ENCODE measurements around the gene HACD2. TPM values are rescaled to one million over a fixed set of nuclear protein-coding genes. Genes with fewer than 3 reads are reported as not detected.

The HACD2 gene
- polyA plus RNA-seq, 3 donors = 12.9 to 17.1 (median 15.1) TPM

DNA sequence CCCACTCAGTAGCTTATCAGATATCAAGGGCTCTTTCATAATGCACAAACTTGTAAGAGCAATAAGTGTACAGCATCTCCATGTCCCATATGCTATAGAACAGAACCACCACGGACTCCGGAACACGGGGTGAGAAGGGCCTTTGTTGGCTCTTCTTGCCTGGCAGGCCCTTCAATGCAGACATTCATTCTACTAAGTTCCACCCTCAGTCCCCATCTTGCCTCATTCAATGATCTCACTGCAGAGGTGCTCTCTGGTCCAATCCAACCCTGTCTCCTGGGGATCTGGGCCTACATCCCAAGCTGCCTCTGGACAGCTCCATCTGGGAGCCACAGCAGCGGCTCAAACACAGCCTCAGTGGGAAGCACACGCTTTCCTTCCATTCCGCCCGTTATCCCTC lies 16.8 kb downstream of the HACD2 start:
- 91% methylated on average over 7 of the region's 7 CpGs for WGBS (ENCODE audit: insufficient coverage)
- Mint-ChIP-seq H3K9me3 (no peaks in the 10 kb centered on the region), H3K27ac (no peak overlapping the region)

DNA sequence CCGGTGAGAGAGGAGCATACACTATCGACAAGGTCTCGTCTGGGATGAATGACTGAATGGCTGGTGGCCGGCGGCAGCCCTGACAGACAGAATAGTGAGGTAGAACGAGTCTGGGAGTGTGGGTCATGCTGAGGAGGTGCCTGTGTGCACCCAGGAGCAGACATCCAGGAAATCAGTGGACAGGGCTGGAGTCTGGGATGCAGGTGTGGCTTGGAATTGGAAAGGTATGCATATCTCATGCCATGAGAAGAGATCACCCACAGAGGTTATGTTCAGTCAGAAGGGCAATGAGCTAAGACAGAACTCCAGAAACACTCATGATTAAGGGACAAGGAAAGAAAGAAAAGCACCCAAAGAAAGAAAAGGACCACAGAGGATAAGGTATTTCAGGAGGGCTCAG lies 20.8 kb downstream of the HACD2 start:
- no peaks in the 10 kb centered on the region for H3K9me3 Mint-ChIP-seq
- peaks cover 3% of the 10 kb centered on the region for H4K20me1 ChIP-seq (ENCODE audit: insufficient read depth, low read length)
- H3K9ac ChIP-seq (ENCODE audit: insufficient read depth, low read length, poor library complexity, severe bottlenecking) = no peak overlapping the region
- peaks cover 38 to 45% of the 10 kb centered on the region in 2 donors for H3K36me3 Mint-ChIP-seq
- no peaks in the 10 kb centered on the region for H3K79me2 ChIP-seq (ENCODE audit: insufficient read depth, low read length)
- peaks cover 0 to 1% (median 0%) of the 10 kb centered on the region in 3 donors for H3K27me3 Mint-ChIP-seq (ENCODE audit: low read depth in 3 of 3)
- H3K4me1 ChIP-seq (ENCODE audit: control insufficient read depth in 1 of 2, insufficient read depth in 2 of 2, low read length in 2 of 2) = no peaks in the 10 kb centered on the region
- H3K27ac ChIP-seq (ENCODE audit: low read depth in 1 of 2, low read length in 2 of 2) = no peak overlapping the region
- no peak overlapping the region for H3K4me2 ChIP-seq (replicated peaks; ENCODE audit: extremely low read depth, low read length, poor library complexity, severe bottlenecking)
- WGBS (ENCODE audit: insufficient coverage) = 97% methylated on average over 6 of the region's 6 CpGs
- intact Hi-C loops (cut with micrococcal nuclease) = no loop called here
- no peaks in the 10 kb centered on the region for H3K27me3 ChIP-seq (ENCODE audit: control insufficient read depth in 2 of 2, insufficient read depth in 2 of 2, low read length in 2 of 2)
- peaks cover 2% of the 10 kb centered on the region for H3K4me1 Mint-ChIP-seq
- TF ChIP-seq, protein P1, sequence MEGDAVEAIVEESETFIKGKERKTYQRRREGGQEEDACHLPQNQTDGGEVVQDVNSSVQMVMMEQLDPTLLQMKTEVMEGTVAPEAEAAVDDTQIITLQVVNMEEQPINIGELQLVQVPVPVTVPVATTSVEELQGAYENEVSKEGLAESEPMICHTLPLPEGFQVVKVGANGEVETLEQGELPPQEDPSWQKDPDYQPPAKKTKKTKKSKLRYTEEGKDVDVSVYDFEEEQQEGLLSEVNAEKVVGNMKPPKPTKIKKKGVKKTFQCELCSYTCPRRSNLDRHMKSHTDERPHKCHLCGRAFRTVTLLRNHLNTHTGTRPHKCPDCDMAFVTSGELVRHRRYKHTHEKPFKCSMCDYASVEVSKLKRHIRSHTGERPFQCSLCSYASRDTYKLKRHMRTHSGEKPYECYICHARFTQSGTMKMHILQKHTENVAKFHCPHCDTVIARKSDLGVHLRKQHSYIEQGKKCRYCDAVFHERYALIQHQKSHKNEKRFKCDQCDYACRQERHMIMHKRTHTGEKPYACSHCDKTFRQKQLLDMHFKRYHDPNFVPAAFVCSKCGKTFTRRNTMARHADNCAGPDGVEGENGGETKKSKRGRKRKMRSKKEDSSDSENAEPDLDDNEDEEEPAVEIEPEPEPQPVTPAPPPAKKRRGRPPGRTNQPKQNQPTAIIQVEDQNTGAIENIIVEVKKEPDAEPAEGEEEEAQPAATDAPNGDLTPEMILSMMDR (IDR thresholded peaks at IDR 0.05) = no peak
- no peaks in the 10 kb centered on the region for H3K9me3 ChIP-seq (replicated peaks in 1 of 2; ENCODE audit: control insufficient read depth in 1 of 2, insufficient read depth in 1 of 2, low read length in 2 of 2)
- peaks cover 4 to 48% of the 10 kb centered on the region in 2 donors for H3K36me3 ChIP-seq (replicated peaks in 1 of 2; ENCODE audit: control insufficient read depth in 1 of 2, insufficient read depth in 2 of 2, low read length in 2 of 2)
- no peak overlapping the region for H2AFZ ChIP-seq (ENCODE audit: insufficient read depth, low read depth, low read length, poor library complexity, severe bottlenecking)
- no peak for DNase-seq
- H3K4me3 Mint-ChIP-seq = no peak overlapping the region
- peak overlapping the region in 1 of 7 donors; percentile 43 for H3K27ac Mint-ChIP-seq
- H3K4me3 ChIP-seq (replicated peaks in 1 of 3; ENCODE audit: low read depth in 2 of 3, low read length in 3 of 3) = no peak overlapping the region

More for the DNA sequence above, 16.8 kb downstream of the HACD2 start:
- H3K4me3 ChIP-seq (replicated peaks in 1 of 3; ENCODE audit: low read depth in 2 of 3, low read length in 3 of 3) = no peak overlapping the region
- H3K9me3 ChIP-seq (replicated peaks in 1 of 2; ENCODE audit: control insufficient read depth in 1 of 2, insufficient read depth in 1 of 2, low read length in 2 of 2) = no peaks in the 10 kb centered on the region
- Mint-ChIP-seq H3K27me3 (ENCODE audit: low read depth in 3 of 3) (no peaks in the 10 kb centered on the region), H3K4me3 (no peak overlapping the region), H3K36me3 (peaks cover 36 to 45% of the 10 kb centered on the region in 2 donors), H3K4me1 (peaks cover 16% of the 10 kb centered on the region)
- peaks cover 3% of the 10 kb centered on the region for H4K20me1 ChIP-seq (ENCODE audit: insufficient read depth, low read length)
- no peaks in the 10 kb centered on the region for H3K79me2 ChIP-seq (ENCODE audit: insufficient read depth, low read length)
- H3K27me3 ChIP-seq (ENCODE audit: control insufficient read depth in 2 of 2, insufficient read depth in 2 of 2, low read length in 2 of 2) = no peaks in the 10 kb centered on the region
- H3K4me1 ChIP-seq (ENCODE audit: control insufficient read depth in 1 of 2, insufficient read depth in 2 of 2, low read length in 2 of 2) = peaks cover 0 to 6% of the 10 kb centered on the region in 2 donors
- peaks cover 4 to 63% of the 10 kb centered on the region in 2 donors for H3K36me3 ChIP-seq (replicated peaks in 1 of 2; ENCODE audit: control insufficient read depth in 1 of 2, insufficient read depth in 2 of 2, low read length in 2 of 2)
- TF ChIP-seq, protein P1 (IDR thresholded peaks at IDR 0.05) = no peak
- intact Hi-C loops (cut with micrococcal nuclease) = no loop called here
- no peak overlapping the region for H3K27ac ChIP-seq (ENCODE audit: low read depth in 1 of 2, low read length in 2 of 2)
- H3K9ac ChIP-seq (ENCODE audit: insufficient read depth, low read length, poor library complexity, severe bottlenecking) = no peak overlapping the region
- H2AFZ ChIP-seq (ENCODE audit: insufficient read depth, low read depth, low read length, poor library complexity, severe bottlenecking) = no peak overlapping the region
- DNase-seq = no peak
- H3K4me2 ChIP-seq (replicated peaks; ENCODE audit: extremely low read depth, low read length, poor library complexity, severe bottlenecking) = no peak overlapping the region

Data from CD14-positive monocyte (primary cell).